HepG2 (cell line): ENCODE measurements around the gene TEDC1. TPM values are rescaled to one million over a fixed set of nuclear protein-coding genes. Genes with fewer than 3 reads are reported as not detected.

Experiments used
- CENPT ChIP-seq: sonication (generic); formaldehyde crosslinking; IDR thresholded peaks from 2 replicates; pipeline ENCODE4 v1.8.0; 2022; ENCODE audit warnings: low read depth, mild to moderate bottlenecking, moderate library complexity, missing genetic modification reagents
- FOXP1 ChIP-seq, 2 experiments: fragments of 450-650 bp in 1 of 2; IDR thresholded peaks; 2 replicates each; pipeline ENCODE4 v1.6.1; 2017 to 2018; ENCODE audit warnings: antibody characterized with exemption in 1 of 2
- HMG20B ChIP-seq: conservative IDR thresholded peaks from 2 replicates; pipeline ENCODE4 v1.6.1; 2016; ENCODE audit warnings: missing genetic modification reagents, missing compliant biosample characterization
- HNRNPLL ChIP-seq: fragments of 200-400 bp; formaldehyde crosslinking; IDR thresholded peaks from 2 replicates; pipeline ENCODE4 v1.6.1; 2017; ENCODE audit warnings: mild to moderate bottlenecking, low read depth, low read length; ENCODE audit not compliant: poor library complexity, severe bottlenecking
- MLLT10 ChIP-seq: sonication (generic); formaldehyde crosslinking; IDR thresholded peaks from 2 replicates; pipeline ENCODE4 v1.4.0; 2020; ENCODE audit warnings: missing genetic modification reagents
- MXD4 ChIP-seq: IDR thresholded peaks from 2 replicates; pipeline ENCODE4 v1.6.1; 2016; ENCODE audit warnings: mild to moderate bottlenecking, missing biosample characterization, missing genetic modification reagents
- PAWR ChIP-seq: sonication (generic); formaldehyde crosslinking; IDR thresholded peaks from 2 replicates; pipeline ENCODE4 v1.4.0; 2020; ENCODE audit warnings: missing genetic modification reagents, mild to moderate bottlenecking, borderline replicate concordance
- SP4 ChIP-seq: sonication (generic); formaldehyde crosslinking; IDR thresholded peaks from 2 replicates; pipeline ENCODE4 v1.8.1; 2023; ENCODE audit warnings: mild to moderate bottlenecking, missing genetic modification reagents
- THYN1 ChIP-seq: sonication (generic); formaldehyde crosslinking; IDR thresholded peaks from 2 replicates; pipeline ENCODE4 v1.8.1; 2023; ENCODE audit warnings: low read depth, mild to moderate bottlenecking, moderate library complexity, missing genetic modification reagents, borderline replicate concordance
- U2AF1 ChIP-seq: fragments of 200-400 bp; formaldehyde crosslinking; optimal IDR thresholded peaks from 2 replicates; pipeline ENCODE3; 2017; ENCODE audit warnings: mild to moderate bottlenecking, low read depth, low read length
- ZFP36 ChIP-seq: fragments of 150-350 bp; IDR thresholded peaks from 2 replicates; pipeline ENCODE4 v1.6.1; 2018; ENCODE audit warnings: borderline replicate concordance, low read length, low read depth; ENCODE audit not compliant: partially characterized antibody
- ZNF331 ChIP-seq: sonication (generic); formaldehyde crosslinking; IDR thresholded peaks from 2 replicates; pipeline ENCODE4 v1.4.0; 2020; ENCODE audit warnings: missing genetic modification reagents
- ZNF878 ChIP-seq: sonication (generic); formaldehyde crosslinking; IDR thresholded peaks from 2 replicates; pipeline ENCODE4 v1.8.1; 2023; ENCODE audit warnings: mild to moderate bottlenecking, missing genetic modification reagents, moderate library complexity
- polyA plus RNA-seq, 8 experiments: library from polyadenylated mRNA; depleted of rRNA in 3 of 8; stranded (reverse) in 7 of 8; unstranded in 1 of 8; fragments of >200 nt; fragmentation: Illumina TruSeq in 4 of 8; extraction: Trizol in 4 of 8; gene quantifications; 2 replicates each; pipeline versions ENCODE4 v1.2.1 to v1.2.3, GENCODE V29; 2011 to 2016; ENCODE audit warnings: low read depth in 4 of 8, missing spikeins in 1 of 8, mixed read lengths in 1 of 8; ENCODE audit not compliant: insufficient read depth in 1 of 8
- total RNA-seq, 5 experiments: library from RNA; depleted of rRNA; stranded (reverse); fragments of >200 nt; fragmentation: Illumina TruSeq; extraction: Trizol; gene quantifications; 2 replicates each; pipeline ENCODE4 v1.2.3, GENCODE V29; 2016; ENCODE audit warnings: low read depth in 1 of 5
- TF ChIP-seq, protein P1 (sequence below), 2 experiments: fragments of 450-650 bp in 1 of 2; sonication (generic) in 1 of 2; formaldehyde crosslinking in 1 of 2; IDR thresholded peaks; 2 replicates each; pipeline versions ENCODE4 v1.6.1 to v1.8.0; 2016 to 2022; ENCODE audit warnings: antibody characterized with exemption in 1 of 2, mild to moderate bottlenecking in 1 of 2, missing genetic modification reagents in 1 of 2
- TF ChIP-seq, protein P2 (sequence below): sonication (generic); formaldehyde crosslinking; IDR thresholded peaks from 2 replicates; pipeline ENCODE4 v1.5.1; 2020; ENCODE audit warnings: missing genetic modification reagents, mild to moderate bottlenecking, borderline replicate concordance
- TF ChIP-seq, protein P3 (sequence below): sonication (generic); formaldehyde crosslinking; IDR thresholded peaks from 2 replicates; pipeline ENCODE4 v1.9.0; 2021; ENCODE audit warnings: missing genetic modification reagents, mild to moderate bottlenecking, borderline replicate concordance

Gene TEDC1
- total and polyA plus RNA-seq, 2 of the 13 experiments (the other 11 are each of a cell fraction or from before 2014, with no cell fraction given) = 5.7 to 27.4 TPM

DNA sequence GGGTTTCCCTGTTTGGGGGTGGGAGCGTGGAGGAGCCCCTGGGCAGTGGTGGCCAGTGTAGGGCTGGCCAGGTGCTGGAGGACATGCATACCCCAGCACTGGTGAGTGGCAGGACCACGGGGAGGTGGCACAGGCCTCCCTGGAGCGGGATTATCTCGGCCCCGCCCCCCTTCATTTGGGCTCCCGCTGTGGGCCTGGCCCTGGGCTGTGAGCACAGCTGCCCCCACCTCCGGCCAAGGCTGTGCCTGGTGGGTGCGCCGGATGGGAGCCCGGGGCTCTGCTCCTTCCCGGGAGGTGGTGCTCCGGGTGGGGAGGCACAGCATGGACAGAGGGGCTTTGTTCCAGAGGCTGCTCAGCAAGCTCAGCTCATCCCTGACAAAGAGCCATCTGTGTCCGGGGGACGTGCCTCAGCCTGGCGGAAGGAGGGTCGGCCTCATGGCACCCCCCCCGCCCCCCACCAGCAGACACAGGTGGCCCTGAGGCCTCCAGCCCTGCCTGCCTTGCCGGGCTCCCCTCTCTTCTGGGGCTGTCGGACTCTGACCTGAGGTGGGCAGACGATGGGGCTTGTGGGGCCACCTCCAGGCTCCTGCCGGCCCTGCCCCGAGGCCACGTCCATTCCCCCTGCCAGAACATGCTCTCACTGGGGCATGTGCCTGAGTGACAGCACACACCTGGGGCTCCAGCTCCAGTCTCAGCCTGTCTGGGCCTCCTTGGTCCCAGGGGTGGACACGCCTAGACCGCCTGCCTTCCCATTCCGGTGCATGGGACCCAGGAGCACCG lies 8.4 kb downstream of the TEDC1 start (continued):
- TF ChIP-seq, protein P1, sequence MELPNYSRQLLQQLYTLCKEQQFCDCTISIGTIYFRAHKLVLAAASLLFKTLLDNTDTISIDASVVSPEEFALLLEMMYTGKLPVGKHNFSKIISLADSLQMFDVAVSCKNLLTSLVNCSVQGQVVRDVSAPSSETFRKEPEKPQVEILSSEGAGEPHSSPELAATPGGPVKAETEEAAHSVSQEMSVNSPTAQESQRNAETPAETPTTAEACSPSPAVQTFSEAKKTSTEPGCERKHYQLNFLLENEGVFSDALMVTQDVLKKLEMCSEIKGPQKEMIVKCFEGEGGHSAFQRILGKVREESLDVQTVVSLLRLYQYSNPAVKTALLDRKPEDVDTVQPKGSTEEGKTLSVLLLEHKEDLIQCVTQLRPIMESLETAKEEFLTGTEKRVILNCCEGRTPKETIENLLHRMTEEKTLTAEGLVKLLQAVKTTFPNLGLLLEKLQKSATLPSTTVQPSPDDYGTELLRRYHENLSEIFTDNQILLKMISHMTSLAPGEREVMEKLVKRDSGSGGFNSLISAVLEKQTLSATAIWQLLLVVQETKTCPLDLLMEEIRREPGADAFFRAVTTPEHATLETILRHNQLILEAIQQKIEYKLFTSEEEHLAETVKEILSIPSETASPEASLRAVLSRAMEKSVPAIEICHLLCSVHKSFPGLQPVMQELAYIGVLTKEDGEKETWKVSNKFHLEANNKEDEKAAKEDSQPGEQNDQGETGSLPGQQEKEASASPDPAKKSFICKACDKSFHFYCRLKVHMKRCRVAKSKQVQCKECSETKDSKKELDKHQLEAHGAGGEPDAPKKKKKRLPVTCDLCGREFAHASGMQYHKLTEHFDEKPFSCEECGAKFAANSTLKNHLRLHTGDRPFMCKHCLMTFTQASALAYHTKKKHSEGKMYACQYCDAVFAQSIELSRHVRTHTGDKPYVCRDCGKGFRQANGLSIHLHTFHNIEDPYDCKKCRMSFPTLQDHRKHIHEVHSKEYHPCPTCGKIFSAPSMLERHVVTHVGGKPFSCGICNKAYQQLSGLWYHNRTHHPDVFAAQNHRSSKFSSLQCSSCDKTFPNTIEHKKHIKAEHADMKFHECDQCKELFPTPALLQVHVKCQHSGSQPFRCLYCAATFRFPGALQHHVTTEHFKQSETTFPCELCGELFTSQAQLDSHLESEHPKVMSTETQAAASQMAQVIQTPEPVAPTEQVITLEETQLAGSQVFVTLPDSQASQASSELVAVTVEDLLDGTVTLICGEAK (IDR thresholded peaks at IDR 0.05) = no peak
- TF ChIP-seq, protein P1 (CRISPR knock-in tag; IDR thresholded peaks at IDR 0.05) = peak; percentile 90
- TF ChIP-seq FOXP1 (IDR thresholded peaks at IDR 0.05) = no peak
- peak; percentile 17; the same call in 1 of the 2 replicates for TF ChIP-seq FOXP1 (CRISPR knock-in tag; IDR thresholded peaks at IDR 0.05)
- peak; percentile 47; the same call in 1 of the 2 replicates for TF ChIP-seq ZNF331 (CRISPR knock-in tag)
- TF ChIP-seq MLLT10 (CRISPR knock-in tag) = no peak
- TF ChIP-seq, protein P2, sequence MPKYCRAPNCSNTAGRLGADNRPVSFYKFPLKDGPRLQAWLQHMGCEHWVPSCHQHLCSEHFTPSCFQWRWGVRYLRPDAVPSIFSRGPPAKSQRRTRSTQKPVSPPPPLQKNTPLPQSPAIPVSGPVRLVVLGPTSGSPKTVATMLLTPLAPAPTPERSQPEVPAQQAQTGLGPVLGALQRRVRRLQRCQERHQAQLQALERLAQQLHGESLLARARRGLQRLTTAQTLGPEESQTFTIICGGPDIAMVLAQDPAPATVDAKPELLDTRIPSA (CRISPR knock-in tag) = no peak
- TF ChIP-seq PAWR (CRISPR knock-in tag) = no peak
- TF ChIP-seq, protein P3, sequence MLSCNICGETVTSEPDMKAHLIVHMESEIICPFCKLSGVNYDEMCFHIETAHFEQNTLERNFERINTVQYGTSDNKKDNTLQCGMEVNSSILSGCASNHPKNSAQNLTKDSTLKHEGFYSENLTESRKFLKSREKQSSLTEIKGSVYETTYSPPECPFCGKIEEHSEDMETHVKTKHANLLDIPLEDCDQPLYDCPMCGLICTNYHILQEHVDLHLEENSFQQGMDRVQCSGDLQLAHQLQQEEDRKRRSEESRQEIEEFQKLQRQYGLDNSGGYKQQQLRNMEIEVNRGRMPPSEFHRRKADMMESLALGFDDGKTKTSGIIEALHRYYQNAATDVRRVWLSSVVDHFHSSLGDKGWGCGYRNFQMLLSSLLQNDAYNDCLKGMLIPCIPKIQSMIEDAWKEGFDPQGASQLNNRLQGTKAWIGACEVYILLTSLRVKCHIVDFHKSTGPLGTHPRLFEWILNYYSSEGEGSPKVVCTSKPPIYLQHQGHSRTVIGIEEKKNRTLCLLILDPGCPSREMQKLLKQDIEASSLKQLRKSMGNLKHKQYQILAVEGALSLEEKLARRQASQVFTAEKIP = no peak
- no peak for TF ChIP-seq CENPT (CRISPR knock-in tag)
- peak; percentile 67; the same call in 1 of the 2 replicates for TF ChIP-seq SP4
- 0 out of 2 replicates have a peak, but pooled peaks have one; percentile 26 for TF ChIP-seq MXD4 (CRISPR knock-in tag)
- TF ChIP-seq HNRNPLL = peak; percentile 31
- TF ChIP-seq U2AF1 = peak; percentile 81
- TF ChIP-seq HMG20B (CRISPR knock-in tag) = no peak; the same call in 1 of the 2 replicates
- no peak for TF ChIP-seq ZNF878 (CRISPR knock-in tag)
- no peak for TF ChIP-seq THYN1 (CRISPR knock-in tag)
- no peak for TF ChIP-seq ZFP36
